Peyer's patch (tissue), 4 donors: Measurements from ENCODE around the gene STMND1.

ENCODE experiments used
- POLR2A ChIP-seq, 2 donors: fragments of 450-650 bp; IDR thresholded peaks; one replicate each; pipeline ENCODE4 v1.5.1; 2017; ENCODE audit warnings: antibody characterized with exemption in 2 of 2, mild to moderate bottlenecking in 2 of 2, moderate library complexity in 2 of 2
- TF ChIP-seq, protein P1 (sequence below), 6 experiments: fragments of 450-650 bp in 4 of 6; fragments of 200-600 bp in 2 of 6; sonication (generic) in 1 of 6; IDR thresholded peaks; one replicate each; pipeline ENCODE4 v1.5.1; 2017 to 2019; ENCODE audit warnings: antibody characterized with exemption in 6 of 6, mild to moderate bottlenecking in 3 of 6, moderate library complexity in 1 of 6

DNA sequence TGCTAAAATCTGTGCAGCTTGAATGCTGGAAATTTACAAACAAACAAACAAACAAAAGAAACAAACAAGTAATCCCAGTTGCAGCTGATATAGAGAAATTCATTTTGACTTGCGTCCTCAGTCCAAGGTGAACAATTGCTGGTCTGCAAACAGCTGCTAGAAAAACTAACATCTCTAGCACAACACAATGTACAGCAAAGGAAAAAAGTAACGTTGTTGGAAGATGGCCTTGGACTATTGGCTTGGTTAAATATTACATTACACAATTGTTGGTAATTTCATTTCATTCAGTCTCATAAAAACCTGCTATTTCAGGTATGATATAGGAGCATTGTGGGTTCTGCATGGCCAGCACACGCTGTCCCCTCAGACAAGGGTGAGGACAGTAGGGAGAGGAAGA is 50.0 kb downstream of the STMND1 start:
- TF ChIP-seq POLR2A (IDR thresholded peaks at IDR 0.05) = no peak
- TF ChIP-seq, protein P1, sequence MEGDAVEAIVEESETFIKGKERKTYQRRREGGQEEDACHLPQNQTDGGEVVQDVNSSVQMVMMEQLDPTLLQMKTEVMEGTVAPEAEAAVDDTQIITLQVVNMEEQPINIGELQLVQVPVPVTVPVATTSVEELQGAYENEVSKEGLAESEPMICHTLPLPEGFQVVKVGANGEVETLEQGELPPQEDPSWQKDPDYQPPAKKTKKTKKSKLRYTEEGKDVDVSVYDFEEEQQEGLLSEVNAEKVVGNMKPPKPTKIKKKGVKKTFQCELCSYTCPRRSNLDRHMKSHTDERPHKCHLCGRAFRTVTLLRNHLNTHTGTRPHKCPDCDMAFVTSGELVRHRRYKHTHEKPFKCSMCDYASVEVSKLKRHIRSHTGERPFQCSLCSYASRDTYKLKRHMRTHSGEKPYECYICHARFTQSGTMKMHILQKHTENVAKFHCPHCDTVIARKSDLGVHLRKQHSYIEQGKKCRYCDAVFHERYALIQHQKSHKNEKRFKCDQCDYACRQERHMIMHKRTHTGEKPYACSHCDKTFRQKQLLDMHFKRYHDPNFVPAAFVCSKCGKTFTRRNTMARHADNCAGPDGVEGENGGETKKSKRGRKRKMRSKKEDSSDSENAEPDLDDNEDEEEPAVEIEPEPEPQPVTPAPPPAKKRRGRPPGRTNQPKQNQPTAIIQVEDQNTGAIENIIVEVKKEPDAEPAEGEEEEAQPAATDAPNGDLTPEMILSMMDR (IDR thresholded peaks at IDR 0.05) = no peak
